ENCODE results near the gene SLIT1. TPM values are rescaled to one million over a fixed set of nuclear protein-coding genes. Genes with fewer than 3 reads are reported as not detected.

The SLIT1 gene
- total RNA-seq, 4 donors from 2014 or later: 0.04 to 0.13 TPM; not detected in 2

- Histone ChIP-seq H3K27ac (no peak overlapping the region), H3K36me3 (no peaks in the 10 kb centered on the region), H3K9me3 (no peaks in the 10 kb centered on the region), H3K4me3 (no peak overlapping the region), H3K27me3 (no peaks in the 10 kb centered on the region), H3K4me1 (peaks cover 0 to 29% (median 11%) of the 10 kb centered on the region in 3 donors)
- no peak for TF ChIP-seq POLR2AphosphoS5 (IDR thresholded peaks at IDR 0.05)
- no peak for TF ChIP-seq EP300 (IDR thresholded peaks at IDR 0.05)
- TF ChIP-seq POLR2A (IDR thresholded peaks at IDR 0.05): no peak
- TF ChIP-seq CTCF (IDR thresholded peaks at IDR 0.05): no peak
- 90% methylated on average over 3 of the region's 5 CpGs; no CpG with 5 or more reads in 1 of the 2 donors for WGBS, 2 donors (ENCODE audit: low coverage in 1 of 2)
- ATAC-seq: no peak
Measured at GRCh38 chr10:97017474-97017903, 168.3 kb downstream of the SLIT1 start.

GRCh38 chr10:97016728-97017473 lies 168.9 kb downstream of the SLIT1 start:
- H3K36me3 ChIP-seq: no peaks in the 10 kb centered on the region

GRCh38 chr10:97015240-97015639 lies 170.5 kb downstream of the SLIT1 start:
- peaks cover 0 to 9% (median under 1%) of the 10 kb centered on the region in 3 donors for H3K4me1 ChIP-seq
- H3K36me3 ChIP-seq: no peaks in the 10 kb centered on the region
- no peaks in the 10 kb centered on the region for H3K9me3 ChIP-seq
- ATAC-seq: no peak
- H3K27ac ChIP-seq: no peak overlapping the region
- no peak for TF ChIP-seq POLR2A (IDR thresholded peaks at IDR 0.05)
- TF ChIP-seq POLR2AphosphoS5 (IDR thresholded peaks at IDR 0.05): no peak
- TF ChIP-seq CTCF (IDR thresholded peaks at IDR 0.05): no peak
- no peak for TF ChIP-seq EP300 (IDR thresholded peaks at IDR 0.05)
- WGBS, 2 donors (ENCODE audit: low coverage in 1 of 2): 75 to 79% methylated on average over 1 of the region's 1 CpG
- no peaks in the 10 kb centered on the region for H3K27me3 ChIP-seq
- no peak overlapping the region for H3K4me3 ChIP-seq

More at GRCh38 chr10:97016728-97017473, 168.9 kb downstream of the SLIT1 start:
- H3K9me3 ChIP-seq: no peaks in the 10 kb centered on the region
- no peak for ATAC-seq
- WGBS, 2 donors (ENCODE audit: low coverage in 1 of 2): 82 to 91% methylated on average over 4 to 8 of the region's 15 CpGs
- peaks cover 0 to 26% (median 11%) of the 10 kb centered on the region in 3 donors for H3K4me1 ChIP-seq
- no peaks in the 10 kb centered on the region for H3K27me3 ChIP-seq
- H3K27ac ChIP-seq: no peak overlapping the region
- TF ChIP-seq CTCF (IDR thresholded peaks at IDR 0.05) (no peak), POLR2AphosphoS5 (IDR thresholded peaks at IDR 0.05) (no peak), POLR2A (IDR thresholded peaks at IDR 0.05) (no peak), EP300 (IDR thresholded peaks at IDR 0.05) (no peak)
- H3K4me3 ChIP-seq: no peak overlapping the region

GRCh38 chr10:97013983-97014382 lies 171.8 kb downstream of the SLIT1 start:
- WGBS, 2 donors (ENCODE audit: low coverage in 1 of 2): 70 to 87% methylated on average over 2 to 6 of the region's 8 CpGs
- H3K9me3 ChIP-seq: no peaks in the 10 kb centered on the region
- TF ChIP-seq POLR2AphosphoS5 (IDR thresholded peaks at IDR 0.05) (no peak), EP300 (IDR thresholded peaks at IDR 0.05) (no peak), CTCF (IDR thresholded peaks at IDR 0.05) (no peak), POLR2A (IDR thresholded peaks at IDR 0.05) (no peak)
- H3K27ac ChIP-seq: no peak overlapping the region
- H3K27me3 ChIP-seq: no peaks in the 10 kb centered on the region
- H3K4me3 ChIP-seq: no peak overlapping the region
- H3K36me3 ChIP-seq: no peaks in the 10 kb centered on the region
- no peaks in the 10 kb centered on the region for H3K4me1 ChIP-seq
- no peak for ATAC-seq

GRCh38 chr10:97013568-97013967 lies 172.2 kb downstream of the SLIT1 start:
- Histone ChIP-seq H3K4me3 (no peak overlapping the region), H3K9me3 (no peaks in the 10 kb centered on the region), H3K27me3 (no peaks in the 10 kb centered on the region), H3K27ac (no peak overlapping the region), H3K4me1 (no peaks in the 10 kb centered on the region), H3K36me3 (no peaks in the 10 kb centered on the region)
- WGBS, 2 donors (ENCODE audit: low coverage in 1 of 2): 86 to 100% methylated on average over 1 to 2 of the region's 8 CpGs
- TF ChIP-seq POLR2AphosphoS5 (IDR thresholded peaks at IDR 0.05): no peak
- no peak for TF ChIP-seq CTCF (IDR thresholded peaks at IDR 0.05)
- TF ChIP-seq EP300 (IDR thresholded peaks at IDR 0.05): no peak
- no peak for ATAC-seq
